ENCODE results near the gene TMEM258.

The TMEM258 gene

DNA sequence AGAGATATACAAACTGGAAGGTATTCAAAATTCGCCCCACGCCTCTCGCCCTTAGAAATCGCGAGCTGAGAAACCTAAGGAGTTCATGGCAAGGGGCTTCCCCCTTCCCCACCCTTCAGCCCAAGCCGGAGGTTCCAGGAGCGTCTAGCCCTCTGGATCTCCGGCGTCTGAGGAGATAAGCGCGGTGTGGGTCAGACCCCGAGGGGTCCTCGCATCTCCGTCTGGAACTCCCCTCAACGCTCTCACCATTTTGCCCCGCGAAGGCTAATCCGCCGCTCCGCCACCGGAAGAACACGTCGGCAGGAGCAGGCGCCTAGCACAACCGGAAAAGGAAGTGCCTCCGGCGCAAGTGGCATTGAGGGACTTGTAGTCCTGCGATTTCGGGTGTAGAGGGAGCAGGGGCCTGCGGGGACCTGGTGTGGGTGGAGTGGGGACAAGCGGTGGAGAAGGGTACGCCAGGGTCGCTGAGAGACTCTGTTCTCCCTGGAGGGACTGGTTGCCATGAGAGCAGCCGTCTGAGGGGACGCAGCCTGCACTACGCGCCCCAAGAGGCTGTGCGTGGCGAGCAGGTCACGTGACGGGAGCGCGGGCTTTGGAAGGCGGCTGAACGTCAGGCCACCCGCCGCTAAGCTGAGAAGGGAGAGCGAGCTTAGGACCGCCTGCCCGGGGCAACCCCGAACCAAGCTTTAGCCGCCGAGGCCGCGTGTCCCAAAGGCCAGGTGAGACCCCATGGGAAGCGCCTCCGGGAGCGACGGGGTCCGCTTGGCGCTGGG, at the start of gene TMEM258, which contains the start of gene FEN1:
Gene TMEM258 (minus strand): TSS at position 290 of the 773 bp plus-strand sequence. CDS start 41 bp downstream, at position 249.
Gene FEN1 (plus strand): TSS at position 602 of the 773 bp plus-strand sequence. CDS start 2,451 bp downstream, outside the sequence.
- intact Hi-C loops (cut with micrococcal nuclease), result loop anchor here (1.0 to 5.0 kb wide), 2 partner anchors 23 to 330 kb away; partner anchors contain the start of gene INCENP
- Mint-ChIP-seq H3K4me1 (ENCODE audit: low read depth) (peaks cover 41% of the 10 kb centered on the region), H3K9me3 (no peaks in the 10 kb centered on the region), H3K36me3 (ENCODE audit: low read depth) (peaks cover 60% of the 10 kb centered on the region), H3K4me3 (peak within 1 kb of the TSS; percentile 92), H3K27me3 (no peaks in the 10 kb centered on the region), H3K27ac (peak within 1 kb of the TSS; percentile 100)

DNA sequence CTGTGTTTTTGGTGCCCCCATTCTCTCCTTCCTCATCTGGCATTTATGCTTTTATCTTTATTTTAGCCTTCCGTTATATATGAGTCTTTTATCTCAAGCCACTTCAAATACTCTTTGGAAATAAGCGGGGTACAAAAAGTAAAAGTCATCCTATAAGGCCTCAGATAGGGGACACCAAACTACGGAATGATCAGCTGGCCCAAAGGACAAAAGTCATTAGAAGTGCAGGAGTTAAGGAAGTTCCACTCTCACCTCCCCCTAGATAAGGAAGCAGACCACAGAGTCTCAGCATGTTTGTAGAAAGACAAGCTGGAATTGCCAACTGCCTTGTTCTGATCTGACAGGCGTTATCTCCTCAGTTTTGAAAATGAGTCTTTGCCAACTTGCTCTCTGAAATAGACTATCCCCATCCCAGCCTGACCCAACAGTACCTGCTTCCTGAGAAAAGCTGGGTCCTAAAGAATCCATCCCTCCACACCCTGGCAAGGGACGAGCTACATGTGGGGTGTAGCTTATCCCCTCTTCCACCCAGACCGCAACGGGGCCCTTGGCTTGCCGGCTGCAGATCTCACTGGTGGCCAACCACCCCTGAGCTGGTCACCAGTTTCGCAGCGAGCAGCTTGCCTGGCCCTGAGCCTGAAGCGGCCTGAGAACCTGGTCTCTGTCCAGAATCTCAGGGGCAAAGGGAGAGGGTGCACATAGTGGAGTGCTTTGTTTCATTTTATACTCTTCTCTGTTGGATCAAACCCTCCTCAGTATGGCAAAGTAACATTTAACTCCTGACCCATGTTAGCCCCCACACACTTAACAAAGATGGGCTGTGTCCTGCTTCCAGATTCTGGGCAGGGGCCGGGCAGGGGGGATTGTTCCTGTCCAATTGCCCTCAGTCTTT, 49.5 kb upstream of the TMEM258 start:
- H3K27ac Mint-ChIP-seq, result no peak overlapping the region

DNA sequence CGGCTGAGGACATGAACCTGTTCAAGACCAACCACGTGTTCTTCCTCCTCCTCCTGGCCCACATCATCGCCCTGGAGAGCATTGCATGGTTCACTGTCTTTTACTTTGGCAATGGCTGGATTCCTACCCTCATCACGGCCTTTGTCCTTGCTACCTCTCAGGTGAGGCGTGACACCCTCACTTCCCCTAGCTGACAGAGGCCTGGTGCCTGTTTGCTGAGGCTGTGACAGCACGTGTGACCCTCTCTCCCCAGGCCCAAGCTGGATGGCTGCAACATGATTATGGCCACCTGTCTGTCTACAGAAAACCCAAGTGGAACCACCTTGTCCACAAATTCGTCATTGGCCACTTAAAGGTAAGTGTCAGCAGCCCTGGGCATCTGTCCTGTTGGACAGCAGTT, 48.0 kb upstream of the TMEM258 start:
- H3K9me3 Mint-ChIP-seq, result no peaks in the 10 kb centered on the region
- intact Hi-C loops (cut with micrococcal nuclease), result no loop called here
- H3K27ac Mint-ChIP-seq, result no peak overlapping the region
- H3K4me3 Mint-ChIP-seq, result no peak overlapping the region
- peaks cover 11% of the 10 kb centered on the region for H3K4me1 Mint-ChIP-seq (ENCODE audit: low read depth)
- no peaks in the 10 kb centered on the region for H3K27me3 Mint-ChIP-seq
- peaks cover 97% of the 10 kb centered on the region for H3K36me3 Mint-ChIP-seq (ENCODE audit: low read depth)

More for the DNA sequence above, 49.5 kb upstream of the TMEM258 start:
- Mint-ChIP-seq H3K4me3 (no peak overlapping the region), H3K4me1 (ENCODE audit: low read depth) (peaks cover 5% of the 10 kb centered on the region), H3K27me3 (no peaks in the 10 kb centered on the region), H3K36me3 (ENCODE audit: low read depth) (peaks cover 100% of the 10 kb centered on the region), H3K9me3 (no peaks in the 10 kb centered on the region)
- intact Hi-C loops (cut with micrococcal nuclease), result no loop called here

DNA sequence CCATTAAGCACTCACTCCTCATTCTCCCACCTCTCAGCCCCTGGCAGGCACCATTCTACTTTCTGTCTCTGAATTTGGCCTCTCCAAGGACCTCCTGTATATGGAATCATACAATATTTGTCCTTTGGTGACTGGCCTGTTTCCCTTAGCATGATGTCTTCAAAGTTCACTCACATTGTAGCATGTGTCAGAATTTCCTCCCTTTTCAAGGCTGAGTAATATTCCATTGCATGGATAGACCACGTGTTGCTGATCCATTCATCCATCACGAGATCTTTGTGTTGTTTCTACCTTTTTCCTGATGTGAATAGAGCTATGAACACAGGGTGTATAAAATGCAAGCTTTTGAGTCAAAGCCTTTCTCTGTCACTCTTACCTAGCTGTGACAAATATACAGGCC, 47.3 kb upstream of the TMEM258 start:
- intact Hi-C loops (cut with micrococcal nuclease), result no loop called here
- Mint-ChIP-seq H3K27ac (no peak overlapping the region), H3K4me3 (no peak overlapping the region), H3K9me3 (no peaks in the 10 kb centered on the region), H3K4me1 (ENCODE audit: low read depth) (peaks cover 16% of the 10 kb centered on the region), H3K36me3 (ENCODE audit: low read depth) (peaks cover 92% of the 10 kb centered on the region), H3K27me3 (no peaks in the 10 kb centered on the region)

DNA sequence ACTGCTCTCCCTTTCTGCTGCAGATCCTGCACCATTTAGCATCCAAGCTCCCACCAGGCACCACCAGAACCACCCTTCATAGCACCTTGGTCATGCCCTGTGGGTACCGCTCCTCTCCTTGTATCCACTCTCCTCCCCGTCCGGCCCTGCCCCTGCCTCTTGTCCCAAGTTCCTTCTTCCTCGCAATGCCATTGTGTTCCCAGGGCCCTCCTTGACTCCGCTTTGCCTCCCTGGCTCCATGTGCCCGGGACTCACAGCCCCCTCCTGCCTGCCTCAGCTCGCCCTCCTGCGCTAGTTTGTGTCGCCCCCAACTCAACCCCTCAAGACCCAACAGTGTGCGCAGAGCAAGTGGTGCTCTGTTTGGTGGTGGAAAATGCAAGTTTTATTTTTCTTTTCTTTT, 46.5 kb upstream of the TMEM258 start:
- H3K27me3 Mint-ChIP-seq, result no peaks in the 10 kb centered on the region
- no peaks in the 10 kb centered on the region for H3K9me3 Mint-ChIP-seq
- H3K4me1 Mint-ChIP-seq (ENCODE audit: low read depth), result peaks cover 24% of the 10 kb centered on the region
- intact Hi-C loops (cut with micrococcal nuclease), result no loop called here
- H3K27ac Mint-ChIP-seq, result peak overlapping the region; percentile 10
- peaks cover 87% of the 10 kb centered on the region for H3K36me3 Mint-ChIP-seq (ENCODE audit: low read depth)
- no peak overlapping the region for H3K4me3 Mint-ChIP-seq

DNA sequence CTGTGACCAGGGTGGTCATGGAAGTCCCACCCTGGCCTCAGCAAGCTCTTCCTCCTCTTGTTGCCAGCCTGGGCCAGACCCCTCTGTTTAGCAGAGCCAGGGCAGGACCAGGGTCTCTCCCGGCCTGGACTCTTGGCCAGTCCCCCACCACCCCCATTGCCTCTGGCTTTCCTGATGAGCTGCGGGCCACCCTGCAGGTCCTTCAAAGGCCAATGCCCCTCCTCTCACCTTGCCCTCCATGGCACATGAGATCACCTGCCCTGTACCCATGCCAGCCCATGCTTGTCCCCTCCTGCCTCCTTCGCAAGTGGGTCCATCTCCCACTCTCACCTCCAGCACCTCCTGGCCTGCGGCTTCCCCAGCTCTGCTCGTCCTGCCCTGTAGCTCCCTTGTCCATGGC, 46.1 kb upstream of the TMEM258 start:
- intact Hi-C loops (cut with micrococcal nuclease), result no loop called here
- H3K4me3 Mint-ChIP-seq, result no peak overlapping the region
- H3K9me3 Mint-ChIP-seq, result no peaks in the 10 kb centered on the region
- H3K4me1 Mint-ChIP-seq (ENCODE audit: low read depth), result peaks cover 28% of the 10 kb centered on the region
- no peaks in the 10 kb centered on the region for H3K27me3 Mint-ChIP-seq
- H3K36me3 Mint-ChIP-seq (ENCODE audit: low read depth), result peaks cover 87% of the 10 kb centered on the region
- H3K27ac Mint-ChIP-seq, result peak overlapping the region; percentile 10

DNA sequence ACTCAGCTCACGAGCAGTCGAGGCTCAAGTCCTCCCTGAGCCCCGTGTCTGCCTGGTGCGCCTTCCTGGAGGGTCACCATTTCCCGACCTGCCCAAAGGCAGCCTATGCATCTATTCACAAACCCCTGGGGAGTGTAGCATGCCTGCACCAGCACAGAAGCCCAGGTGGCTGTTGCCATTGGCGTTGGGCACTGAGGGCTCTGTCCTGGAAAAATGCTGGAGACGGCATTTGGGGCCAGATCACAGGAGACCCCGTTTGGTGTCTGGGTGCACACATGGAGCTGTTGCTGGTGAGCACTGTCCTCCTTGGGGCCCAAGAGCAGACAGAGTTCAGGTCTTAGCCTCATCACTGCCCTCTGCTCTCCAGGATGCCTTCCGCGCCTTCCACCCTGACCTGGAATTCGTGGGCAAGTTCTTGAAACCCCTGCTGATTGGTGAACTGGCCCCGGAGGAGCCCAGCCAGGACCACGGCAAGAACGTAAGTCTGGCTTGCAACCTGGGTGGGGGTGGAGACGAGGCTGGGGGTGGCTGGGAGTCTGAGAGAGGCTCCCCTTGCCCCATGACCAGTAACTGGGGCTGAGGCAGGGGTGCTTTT, 45.1 kb upstream of the TMEM258 start:
- H3K4me1 Mint-ChIP-seq (ENCODE audit: low read depth), result peaks cover 38% of the 10 kb centered on the region
- peaks cover 87% of the 10 kb centered on the region for H3K36me3 Mint-ChIP-seq (ENCODE audit: low read depth)
- no peaks in the 10 kb centered on the region for H3K9me3 Mint-ChIP-seq
- no peaks in the 10 kb centered on the region for H3K27me3 Mint-ChIP-seq
- intact Hi-C loops (cut with micrococcal nuclease), result no loop called here
- no peak overlapping the region for H3K4me3 Mint-ChIP-seq
- peak overlapping the region; percentile 10 for H3K27ac Mint-ChIP-seq

DNA sequence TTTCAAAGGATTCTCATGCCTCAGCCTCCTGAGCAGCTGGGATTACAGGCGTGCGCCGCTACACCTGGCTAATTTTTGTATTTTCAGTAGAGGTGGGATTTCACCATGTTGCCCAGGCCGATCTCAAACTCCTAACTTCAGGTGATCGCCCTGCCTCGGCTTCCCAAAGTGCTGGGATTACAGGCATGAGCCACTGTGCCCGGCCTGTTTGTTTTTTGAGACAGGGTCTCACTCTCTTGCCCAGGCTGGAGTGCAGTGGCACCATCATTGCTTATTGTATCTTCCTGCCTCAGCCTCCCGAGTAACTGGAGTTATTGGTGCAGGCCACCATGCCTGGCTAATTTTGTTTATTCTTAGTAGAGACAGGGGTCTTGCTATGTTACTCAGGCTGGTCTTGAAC, 43.8 kb upstream of the TMEM258 start:
- intact Hi-C loops (cut with micrococcal nuclease), result no loop called here
- no peaks in the 10 kb centered on the region for H3K27me3 Mint-ChIP-seq
- H3K4me1 Mint-ChIP-seq (ENCODE audit: low read depth), result peaks cover 51% of the 10 kb centered on the region
- H3K27ac Mint-ChIP-seq, result peak overlapping the region; percentile 94
- H3K36me3 Mint-ChIP-seq (ENCODE audit: low read depth), result peaks cover 87% of the 10 kb centered on the region
- no peak overlapping the region for H3K4me3 Mint-ChIP-seq
- no peaks in the 10 kb centered on the region for H3K9me3 Mint-ChIP-seq

DNA sequence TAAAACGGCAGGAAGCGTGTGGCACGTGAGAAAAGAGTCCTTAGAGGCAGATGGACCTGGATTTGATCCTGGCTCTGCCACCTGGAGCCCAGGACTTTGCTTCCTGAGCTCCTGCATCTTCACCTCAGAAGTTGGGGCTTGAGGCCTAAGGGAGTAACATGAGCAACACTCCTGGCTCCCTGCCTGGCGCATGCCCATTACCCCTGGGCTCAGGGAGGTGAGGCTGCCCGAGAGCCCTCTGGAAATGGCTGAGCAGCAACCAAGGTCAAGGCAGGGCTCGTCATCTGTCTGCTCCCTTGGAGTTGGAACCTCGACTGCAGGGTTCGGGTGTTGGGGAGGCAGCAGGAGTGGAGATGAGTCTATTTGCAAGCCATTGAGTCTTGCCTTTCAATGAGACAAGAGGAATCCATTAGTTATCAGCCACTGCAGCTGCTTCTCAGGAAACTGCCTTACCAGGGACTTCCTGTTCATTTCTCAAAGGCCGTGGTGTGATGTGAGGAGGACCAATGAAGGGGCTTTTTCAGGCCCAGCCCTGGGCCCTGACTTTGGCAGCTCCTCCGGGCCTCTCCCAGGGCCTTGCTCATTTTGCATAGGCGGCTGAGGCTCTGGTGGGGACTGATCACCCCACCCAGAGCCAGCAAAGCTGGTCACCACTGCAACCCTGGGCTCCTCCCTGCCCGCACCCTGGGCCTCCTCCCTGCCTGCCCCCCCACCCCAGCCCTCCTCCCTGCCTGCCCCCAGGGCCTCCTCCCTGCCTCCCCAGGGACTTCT, 42.1 kb upstream of the TMEM258 start:
- Mint-ChIP-seq H3K27ac (peak overlapping the region; percentile 94), H3K27me3 (no peaks in the 10 kb centered on the region), H3K4me1 (ENCODE audit: low read depth) (peaks cover 66% of the 10 kb centered on the region), H3K4me3 (peak overlapping the region; percentile 67), H3K9me3 (no peaks in the 10 kb centered on the region), H3K36me3 (ENCODE audit: low read depth) (peaks cover 83% of the 10 kb centered on the region)
- intact Hi-C loops (cut with micrococcal nuclease), result loop anchor here (2.0 kb wide), 1 partner anchor 18 kb away; the partner anchor contains the start of gene FADS1

DNA sequence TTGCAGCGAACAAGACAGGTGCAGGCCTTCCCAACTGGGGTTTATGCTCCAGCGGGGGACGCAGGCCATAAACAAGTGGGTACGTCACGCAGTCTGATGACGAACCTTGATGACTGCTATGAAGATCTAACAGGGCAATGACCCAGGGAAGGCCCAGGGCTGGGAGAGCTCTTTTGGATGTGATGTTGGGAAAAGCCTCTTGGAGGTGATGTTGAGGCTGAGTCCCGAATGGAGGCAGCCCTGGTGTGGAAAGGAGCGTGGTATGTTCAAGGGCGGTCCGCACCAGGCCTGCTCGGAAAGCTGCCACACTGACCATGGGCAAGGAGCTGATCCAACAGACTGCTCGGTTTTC, 41.5 kb upstream of the TMEM258 start:
- Mint-ChIP-seq H3K36me3 (ENCODE audit: low read depth) (peaks cover 82% of the 10 kb centered on the region), H3K4me3 (peak overlapping the region; percentile 67), H3K27ac (peak overlapping the region; percentile 94), H3K27me3 (no peaks in the 10 kb centered on the region), H3K4me1 (ENCODE audit: low read depth) (peaks cover 70% of the 10 kb centered on the region), H3K9me3 (no peaks in the 10 kb centered on the region)
- intact Hi-C loops (cut with micrococcal nuclease), result loop anchor here (2.0 kb wide), 1 partner anchor 17 kb away; the partner anchor contains the start of gene FADS1

DNA sequence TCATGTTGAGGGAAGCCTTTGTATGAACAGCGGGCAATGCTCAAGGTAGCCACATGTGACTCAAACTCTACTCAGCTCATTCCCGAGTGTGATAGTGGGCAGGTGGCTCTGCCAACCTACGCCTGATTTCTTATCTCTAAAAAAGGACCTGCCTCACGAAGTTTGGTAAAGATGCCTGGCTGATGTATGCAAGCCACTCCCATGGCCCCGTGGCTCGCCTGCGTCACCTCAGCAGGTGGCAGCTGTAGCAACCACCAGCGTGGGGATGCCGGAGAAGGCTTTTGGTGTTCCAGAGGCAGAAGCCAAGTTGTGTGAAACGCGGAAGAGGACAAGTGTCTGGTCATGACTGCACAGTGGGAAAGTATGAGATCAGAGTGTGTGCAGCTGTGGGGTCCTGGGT, 41.1 kb upstream of the TMEM258 start:
- H3K9me3 Mint-ChIP-seq, result no peaks in the 10 kb centered on the region
- intact Hi-C loops (cut with micrococcal nuclease), result no loop called here
- peaks cover 82% of the 10 kb centered on the region for H3K36me3 Mint-ChIP-seq (ENCODE audit: low read depth)
- H3K27ac Mint-ChIP-seq, result peak overlapping the region; percentile 94
- peaks cover 70% of the 10 kb centered on the region for H3K4me1 Mint-ChIP-seq (ENCODE audit: low read depth)
- no peaks in the 10 kb centered on the region for H3K27me3 Mint-ChIP-seq
- H3K4me3 Mint-ChIP-seq, result peak overlapping the region; percentile 67

DNA sequence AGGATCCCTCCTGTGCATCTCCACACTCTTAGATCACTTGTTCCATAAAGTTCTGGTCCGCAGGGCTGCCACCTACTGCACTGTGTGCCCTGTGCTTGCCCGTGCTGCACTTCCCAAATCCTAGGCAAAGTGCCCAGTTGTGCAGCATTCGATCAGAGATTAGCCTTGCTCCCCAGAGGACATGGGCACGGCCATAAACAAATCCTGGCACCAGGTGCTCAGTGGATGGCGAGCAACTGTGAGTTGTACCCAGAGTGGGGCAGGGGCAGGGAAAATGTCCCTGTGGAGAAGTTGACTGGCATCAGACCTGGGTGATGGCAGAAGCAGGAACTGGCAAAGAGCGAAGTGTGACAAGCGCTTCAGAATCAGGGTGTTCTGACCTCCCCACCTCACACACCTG, 40.4 kb upstream of the TMEM258 start:
- intact Hi-C loops (cut with micrococcal nuclease), result no loop called here
- H3K27ac Mint-ChIP-seq, result peak overlapping the region; percentile 94
- H3K4me3 Mint-ChIP-seq, result no peak overlapping the region
- H3K36me3 Mint-ChIP-seq (ENCODE audit: low read depth), result peaks cover 82% of the 10 kb centered on the region
- peaks cover 70% of the 10 kb centered on the region for H3K4me1 Mint-ChIP-seq (ENCODE audit: low read depth)
- no peaks in the 10 kb centered on the region for H3K27me3 Mint-ChIP-seq
- H3K9me3 Mint-ChIP-seq, result no peaks in the 10 kb centered on the region

DNA sequence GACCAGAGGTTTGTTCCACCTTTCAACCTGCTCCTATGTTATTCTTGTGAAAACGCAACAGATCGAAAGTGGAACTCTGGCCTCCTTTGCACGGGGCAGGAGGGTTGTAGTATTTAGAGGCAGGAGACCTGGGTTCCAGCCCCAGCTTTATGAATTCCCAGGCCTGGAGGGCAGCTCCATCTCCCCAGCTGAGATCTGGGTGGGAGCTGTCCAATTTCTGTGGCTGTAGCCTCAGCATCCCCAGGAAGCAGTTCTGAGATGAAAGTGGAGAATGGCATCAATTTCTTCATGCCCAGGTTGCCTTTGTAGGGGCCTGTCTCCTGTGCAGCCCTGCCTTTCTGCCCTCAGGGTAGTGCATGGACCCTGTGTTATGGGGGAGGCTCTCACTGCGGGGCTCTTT, 39.8 kb upstream of the TMEM258 start:
- intact Hi-C loops (cut with micrococcal nuclease), result no loop called here
- Mint-ChIP-seq H3K9me3 (no peaks in the 10 kb centered on the region), H3K36me3 (ENCODE audit: low read depth) (peaks cover 78% of the 10 kb centered on the region), H3K4me1 (ENCODE audit: low read depth) (peaks cover 71% of the 10 kb centered on the region), H3K27ac (peak overlapping the region; percentile 94), H3K27me3 (no peaks in the 10 kb centered on the region), H3K4me3 (no peak overlapping the region)
